Lung (tissue), 12 donors: ENCODE data around the gene KCNJ14. TPM values are rescaled to one million over a fixed set of nuclear protein-coding genes. Genes with fewer than 3 reads are reported as not detected.

Source experiments
- ATAC-seq: fragments of 200-7000 bp; cut with Tn5 transposase; one replicate; pipeline ENCODE4 v1.9.1; 2020; ENCODE audit warnings: moderate number of reproducible peaks; ENCODE audit not compliant: insufficient read depth, low FRiP score
- DNase-seq, 3 donors: peaks; one replicate each; pipeline ENCODE4 v3.0.0-alpha.2; 2013 to 2017
- H3K27ac ChIP-seq, 2 donors: one replicate each; pipeline ENCODE4 v1.5.1; 2013; ENCODE audit warnings: mild to moderate bottlenecking in 2 of 2, moderate library complexity in 2 of 2, control low read depth in 1 of 2, inconsistent platforms in 1 of 2, low read depth in 1 of 2, low read length in 1 of 2
- H3K27me3 ChIP-seq, 3 donors: one replicate each; pipeline ENCODE4 v1.5.1; 2013; ENCODE audit warnings: low read length in 2 of 3; ENCODE audit not compliant: control insufficient read depth in 3 of 3, insufficient read depth in 3 of 3
- H3K36me3 ChIP-seq, 4 donors: one replicate each; pipeline ENCODE4 v1.5.1; 2013; ENCODE audit warnings: low read length in 4 of 4, mild to moderate bottlenecking in 1 of 4, moderate library complexity in 1 of 4; ENCODE audit not compliant: control insufficient read depth in 4 of 4, insufficient read depth in 4 of 4
- H3K4me1 ChIP-seq, 5 donors: one replicate each; pipeline ENCODE4 v1.5.1; 2013; ENCODE audit warnings: low read length in 5 of 5, mild to moderate bottlenecking in 2 of 5, moderate library complexity in 1 of 5; ENCODE audit not compliant: control insufficient read depth in 5 of 5, insufficient read depth in 5 of 5
- H3K4me3 ChIP-seq: one replicate; pipeline ENCODE4 v1.5.1; 2013; ENCODE audit warnings: mild to moderate bottlenecking, control low read depth, moderate library complexity
- H3K9ac ChIP-seq, 2 donors: one replicate each; pipeline ENCODE4 v1.5.1; 2013; ENCODE audit warnings: low read length in 2 of 2, control low read depth in 1 of 2; ENCODE audit not compliant: insufficient read depth in 1 of 2
- H3K9me3 ChIP-seq, 4 donors: one replicate each; pipeline ENCODE4 v1.5.1; 2013; ENCODE audit warnings: low read length in 3 of 4, mild to moderate bottlenecking in 1 of 4, moderate library complexity in 1 of 4; ENCODE audit not compliant: control insufficient read depth in 4 of 4, insufficient read depth in 3 of 4
- WGBS, 2 donors: extraction: QIAGEN DNeasy Blood & Tissue Kit; methylation state at CpG; one replicate each; pipeline ENCODE4 v1.1.7; 2013; 5-methylcytosine and 5-hydroxymethylcytosine counted together
- polyA plus RNA-seq, 2 donors: library from polyadenylated mRNA; stranded (reverse); fragments of 200-250 nt; gene quantifications; one replicate each; pipeline ENCODE4 v1.2.1, GENCODE V29; 2013
- total RNA-seq, 2 donors: library from RNA; depleted of rRNA in 1 of 2; stranded (reverse); fragments of >200 nt in 1 of 2; gene quantifications; one replicate each; pipeline ENCODE4 v1.2.1, GENCODE V29; 2014 to 2021
- TF ChIP-seq, protein P1 (sequence below): IDR thresholded peaks from 2 replicates; pipeline ENCODE4 v1.5.1; 2012; ENCODE audit warnings: mild to moderate bottlenecking; ENCODE audit errors: control extremely low read depth, extremely low read depth
- donor health status: control.
- donor health status: control.
- donor health status: Bipolar disorder and iron deficiency.
- donor health status: healthy.
- donor health status: DM: yes; HTN: yes; CAD: no.

The KCNJ14 gene
- total and polyA plus RNA-seq, 4 donors, result 0.21 to 0.83 (median 0.59) TPM

GRCh38 chr19:48465215-48465614 lies 9.8 kb downstream of the KCNJ14 start:
- Histone ChIP-seq H3K4me1 (peaks cover 0 to 11% (median 1%) of the 10 kb centered on the region in 5 donors), H3K9me3 (peaks cover 0 to 4% (median 0%) of the 10 kb centered on the region in 4 donors), H3K4me3 (no peak overlapping the region), H3K27me3 (no peaks in the 10 kb centered on the region), H3K27ac (no peak overlapping the region), H3K9ac (no peak overlapping the region), H3K36me3 (peaks cover 0 to 3% (median under 1%) of the 10 kb centered on the region in 4 donors)
- ATAC-seq (no peak), DNase-seq (no peak)
- WGBS, 2 donors, result 79 to 86% methylated on average over 1 of the region's 1 CpG
- TF ChIP-seq, protein P1, sequence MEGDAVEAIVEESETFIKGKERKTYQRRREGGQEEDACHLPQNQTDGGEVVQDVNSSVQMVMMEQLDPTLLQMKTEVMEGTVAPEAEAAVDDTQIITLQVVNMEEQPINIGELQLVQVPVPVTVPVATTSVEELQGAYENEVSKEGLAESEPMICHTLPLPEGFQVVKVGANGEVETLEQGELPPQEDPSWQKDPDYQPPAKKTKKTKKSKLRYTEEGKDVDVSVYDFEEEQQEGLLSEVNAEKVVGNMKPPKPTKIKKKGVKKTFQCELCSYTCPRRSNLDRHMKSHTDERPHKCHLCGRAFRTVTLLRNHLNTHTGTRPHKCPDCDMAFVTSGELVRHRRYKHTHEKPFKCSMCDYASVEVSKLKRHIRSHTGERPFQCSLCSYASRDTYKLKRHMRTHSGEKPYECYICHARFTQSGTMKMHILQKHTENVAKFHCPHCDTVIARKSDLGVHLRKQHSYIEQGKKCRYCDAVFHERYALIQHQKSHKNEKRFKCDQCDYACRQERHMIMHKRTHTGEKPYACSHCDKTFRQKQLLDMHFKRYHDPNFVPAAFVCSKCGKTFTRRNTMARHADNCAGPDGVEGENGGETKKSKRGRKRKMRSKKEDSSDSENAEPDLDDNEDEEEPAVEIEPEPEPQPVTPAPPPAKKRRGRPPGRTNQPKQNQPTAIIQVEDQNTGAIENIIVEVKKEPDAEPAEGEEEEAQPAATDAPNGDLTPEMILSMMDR, result no peak

- H3K27me3 ChIP-seq, result no peaks in the 10 kb centered on the region
- peaks cover 4 to 17% (median 14%) of the 10 kb centered on the region in 4 donors for H3K36me3 ChIP-seq
- no peak for ATAC-seq
- H3K4me1 ChIP-seq, result peaks cover 0 to 16% (median 6%) of the 10 kb centered on the region in 5 donors
- no peak for DNase-seq
- WGBS, 2 donors, result 75 to 86% methylated on average over 16 of the region's 16 CpGs
- peaks cover 0 to 4% (median 0%) of the 10 kb centered on the region in 4 donors for H3K9me3 ChIP-seq
- no peak overlapping the region for H3K9ac ChIP-seq
- no peak overlapping the region for H3K4me3 ChIP-seq
- H3K27ac ChIP-seq, result no peak overlapping the region
- TF ChIP-seq, protein P1, result no peak
These were observed 11.4 kb downstream of the KCNJ14 start for GRCh38 chr19:48466561-48467325.

GRCh38 chr19:48468772-48469288 lies 13.5 kb downstream of the KCNJ14 start:
- Histone ChIP-seq H3K27ac (peak overlapping the region; percentile 93 to 98), H3K4me3 (no peak overlapping the region), H3K9ac (peak overlapping the region in 1 of 2 donors; percentile 8), H3K27me3 (no peaks in the 10 kb centered on the region), H3K4me1 (peaks cover 0 to 16% (median 6%) of the 10 kb centered on the region in 5 donors), H3K36me3 (peaks cover 18 to 34% (median 34%) of the 10 kb centered on the region in 4 donors), H3K9me3 (no peaks in the 10 kb centered on the region)
- peak; percentile 100 for DNase-seq
- TF ChIP-seq, protein P1, result no peak
- peak; percentile 94 for ATAC-seq
- WGBS, 2 donors, result 0 to 1% methylated on average over 36 of the region's 36 CpGs
